ENCODE results near the gene DKK1. TPM values are rescaled to one million over a fixed set of nuclear protein-coding genes. Genes with fewer than 3 reads are reported as not detected.
"Not testable (repeated sequence)": the region's sequence is repeated elsewhere in the genome, so short reads cannot be mapped to it uniquely, and the experiment has no call there.

Gene DKK1
- total RNA-seq, 2 experiments from 2014 or later = not detected

GRCh38 chr10:52359441-52359840, 45.4 kb downstream of the DKK1 start:
- CTCF ChIA-PET = no interaction called here
- TF ChIP-seq, protein P1, sequence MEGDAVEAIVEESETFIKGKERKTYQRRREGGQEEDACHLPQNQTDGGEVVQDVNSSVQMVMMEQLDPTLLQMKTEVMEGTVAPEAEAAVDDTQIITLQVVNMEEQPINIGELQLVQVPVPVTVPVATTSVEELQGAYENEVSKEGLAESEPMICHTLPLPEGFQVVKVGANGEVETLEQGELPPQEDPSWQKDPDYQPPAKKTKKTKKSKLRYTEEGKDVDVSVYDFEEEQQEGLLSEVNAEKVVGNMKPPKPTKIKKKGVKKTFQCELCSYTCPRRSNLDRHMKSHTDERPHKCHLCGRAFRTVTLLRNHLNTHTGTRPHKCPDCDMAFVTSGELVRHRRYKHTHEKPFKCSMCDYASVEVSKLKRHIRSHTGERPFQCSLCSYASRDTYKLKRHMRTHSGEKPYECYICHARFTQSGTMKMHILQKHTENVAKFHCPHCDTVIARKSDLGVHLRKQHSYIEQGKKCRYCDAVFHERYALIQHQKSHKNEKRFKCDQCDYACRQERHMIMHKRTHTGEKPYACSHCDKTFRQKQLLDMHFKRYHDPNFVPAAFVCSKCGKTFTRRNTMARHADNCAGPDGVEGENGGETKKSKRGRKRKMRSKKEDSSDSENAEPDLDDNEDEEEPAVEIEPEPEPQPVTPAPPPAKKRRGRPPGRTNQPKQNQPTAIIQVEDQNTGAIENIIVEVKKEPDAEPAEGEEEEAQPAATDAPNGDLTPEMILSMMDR (IDR thresholded peaks at IDR 0.05) = no peak
- POLR2A ChIA-PET = no interaction called here
- Histone ChIP-seq H3K27ac (ENCODE audit: low read depth in 1 of 2, low read length in 2 of 2) (no peak overlapping the region), H3K4me3 (ENCODE audit: low read length) (no peak overlapping the region), H3K27me3 (ENCODE audit: control insufficient read depth in 1 of 2, insufficient read depth in 2 of 2, low read length in 2 of 2) (no peaks in the 10 kb centered on the region), H3K9me3 (ENCODE audit: control insufficient read depth in 1 of 2, insufficient read depth in 1 of 2, low read length in 2 of 2) (no peaks in the 10 kb centered on the region), H3K4me1 (ENCODE audit: insufficient read depth, low read length) (no peaks in the 10 kb centered on the region), H3K36me3 (ENCODE audit: insufficient read depth, low read length) (no peaks in the 10 kb centered on the region)
- Mint-ChIP-seq H3K4me1 (ENCODE audit: low read depth) (no peaks in the 10 kb centered on the region), H3K4me3 (no peak overlapping the region), H3K27ac (no peak overlapping the region), H3K36me3 (ENCODE audit: low read depth) (no peaks in the 10 kb centered on the region), H3K9me3 (peaks cover 3% of the 10 kb centered on the region), H3K27me3 (no peaks in the 10 kb centered on the region)
- no peak for ATAC-seq (ENCODE audit: poor library complexity)
- DNase-seq = no peak
- intact Hi-C loops (cut with DNase I, micrococcal nuclease) = no loop called here

DNA sequence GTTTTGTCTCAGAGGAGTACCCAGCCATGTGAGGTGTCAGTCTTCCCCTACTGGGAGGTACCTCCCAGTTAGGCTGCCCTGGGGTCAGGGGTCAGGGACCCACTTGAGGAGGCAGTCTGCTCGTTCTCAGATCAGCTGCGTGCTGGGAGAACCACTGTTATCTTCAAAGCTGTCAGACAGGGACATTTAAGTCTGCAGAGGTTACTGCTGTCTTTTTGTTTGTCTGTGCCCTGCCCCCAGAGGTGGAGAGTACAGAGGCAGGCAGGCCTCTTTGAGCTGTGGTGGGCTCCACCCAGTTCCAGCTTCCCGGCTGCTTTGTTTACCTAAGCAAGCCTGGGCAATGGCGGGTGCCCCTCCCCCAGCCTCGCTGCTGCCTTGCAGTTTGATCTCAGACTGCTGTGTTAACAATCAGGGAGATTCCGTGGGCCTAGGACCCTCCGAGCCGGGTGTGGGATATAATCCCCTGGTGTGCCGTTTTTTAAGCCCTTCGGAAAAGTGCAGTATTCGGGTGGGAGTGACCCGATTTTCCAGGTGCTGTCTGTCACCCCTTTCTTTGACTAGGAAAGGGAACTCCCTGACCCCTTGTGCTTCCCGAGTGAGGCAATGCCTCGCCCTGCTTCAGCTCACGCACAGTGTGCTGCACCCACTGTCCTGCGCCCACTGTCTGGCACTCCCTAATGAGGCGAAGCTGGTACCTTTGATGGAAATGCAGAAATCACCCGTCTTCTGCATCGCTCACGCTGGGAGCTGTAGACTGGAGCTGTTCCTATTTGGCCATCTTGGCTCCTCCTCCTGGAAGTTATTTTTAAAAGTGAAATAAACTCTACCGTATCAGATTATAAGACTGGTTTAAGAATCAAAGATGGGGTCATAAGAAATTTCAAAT, 51.7 kb downstream of the DKK1 start:
- H3K27ac ChIP-seq (ENCODE audit: low read depth in 1 of 2, low read length in 2 of 2); H3K4me3 ChIP-seq (ENCODE audit: low read length); H3K9me3 Mint-ChIP-seq; H3K27me3 ChIP-seq (ENCODE audit: control insufficient read depth in 1 of 2, insufficient read depth in 2 of 2, low read length in 2 of 2); H3K4me1 ChIP-seq (ENCODE audit: insufficient read depth, low read length); CTCF ChIA-PET; DNase-seq; H3K27me3 Mint-ChIP-seq; H3K4me1 Mint-ChIP-seq (ENCODE audit: low read depth); H3K27ac Mint-ChIP-seq; H3K4me3 Mint-ChIP-seq; intact Hi-C loops (cut with DNase I, micrococcal nuclease); ATAC-seq (ENCODE audit: poor library complexity); POLR2A ChIA-PET; H3K36me3 Mint-ChIP-seq (ENCODE audit: low read depth); H3K36me3 ChIP-seq (ENCODE audit: insufficient read depth, low read length): not testable (repeated sequence)
- H3K9me3 ChIP-seq (ENCODE audit: control insufficient read depth in 1 of 2, insufficient read depth in 1 of 2, low read length in 2 of 2) = peaks cover 0 to 13% of the 10 kb centered on the region in 2 experiments

All from CD4-positive, alpha-beta T cell (primary cell).